Posterior vena cava (tissue), 2 donors: ENCODE measurements around the gene TMEM52B. TPM values are rescaled to one million over a fixed set of nuclear protein-coding genes. Genes with fewer than 3 reads are reported as not detected.

Source experiments
- DNase-seq: peaks from one replicate; pipeline ENCODE4 v3.0.0-alpha.2; 2020; ENCODE audit warnings: low spot score
- intact Hi-C, 2 donors: fragments of 100-400 bp; cut with DNase I; formaldehyde crosslinking; loops; one replicate each; pipeline versions ENCODE4 v1.14.1 to v1.14.2; 2022 to 2023
- long read RNA-seq, 2 donors: library from polyadenylated mRNA; unstranded; transcript quantifications; one replicate each; pipeline ENCODE4 v2.0.0, GENCODE V29; 2020 to 2021
- total RNA-seq, 2 donors: library from RNA; stranded (reverse); fragmentation: NEBNext Ultra II Directional; extraction: Animal tissue kit (Norgen Biotek cat#: 25700); gene quantifications; one replicate each; pipeline ENCODE4 v1.2.1, GENCODE V29; 2021
- donor health status: DM: yes; HTN: yes; CAD: no.
- donor health status: DM: yes; HTN: yes; CAD: no.

TMEM52B gene
- not detected for total RNA-seq
- long read RNA-seq, donor 1: 0 reads
- long read RNA-seq, donor 2: 0 reads

- intact Hi-C loops: no loop called here
- DNase-seq: no peak
Measured at GRCh38 chr12:10178821-10179220, at the start of gene TMEM52B. TMEM52B (plus strand) TSS chr12:10179032; CDS start chr12:10179575, 543 bp downstream.

- intact Hi-C loops: no loop called here
- no peak for DNase-seq
Measured at GRCh38 chr12:10130042-10130441, 48.8 kb upstream of the TMEM52B start, which contains the start of gene CLEC7A. CLEC7A (minus strand) TSS chr12:10130199; CDS start chr12:10130082, 117 bp downstream.

- intact Hi-C loops: no loop called here
- no peak for DNase-seq
Measured at GRCh38 chr12:10131111-10131690, 47.6 kb upstream of the TMEM52B start.

GRCh38 chr12:10132850-10133370 lies 45.9 kb upstream of the TMEM52B start:
- intact Hi-C loops: no loop called here
- no peak for DNase-seq

- intact Hi-C loops: no loop called here
- DNase-seq: no peak
Measured at GRCh38 chr12:10135126-10135525, 43.7 kb upstream of the TMEM52B start.

GRCh38 chr12:10136637-10137205 lies 42.1 kb upstream of the TMEM52B start:
- no peak for DNase-seq
- intact Hi-C loops: no loop called here

GRCh38 chr12:10140001-10140400 lies 38.8 kb upstream of the TMEM52B start:
- intact Hi-C loops: no loop called here
- no peak for DNase-seq

- DNase-seq: no peak
- intact Hi-C loops: no loop called here
Measured at GRCh38 chr12:10142976-10143589, 35.7 kb upstream of the TMEM52B start.

- no peak for DNase-seq
- intact Hi-C loops: no loop called here
Measured at GRCh38 chr12:10147714-10148403, 31.0 kb upstream of the TMEM52B start.

- no peak for DNase-seq
- intact Hi-C loops: no loop called here
Measured at GRCh38 chr12:10151621-10152020, 27.2 kb upstream of the TMEM52B start.

- intact Hi-C loops: no loop called here
- peak; percentile 92 for DNase-seq
Measured at GRCh38 chr12:10153271-10154144, 25.3 kb upstream of the TMEM52B start.

- intact Hi-C loops: no loop called here
Measured at GRCh38 chr12:10154145-10154496, 24.7 kb upstream of the TMEM52B start.

GRCh38 chr12:10155966-10156365 lies 22.9 kb upstream of the TMEM52B start:
- DNase-seq: no peak
- intact Hi-C loops: no loop called here

More at GRCh38 chr12:10154145-10154496, 24.7 kb upstream of the TMEM52B start:
- no peak for DNase-seq

GRCh38 chr12:10158406-10158805 lies 20.4 kb upstream of the TMEM52B start:
- intact Hi-C loops: no loop called here

GRCh38 chr12:10159280-10159679 lies 19.6 kb upstream of the TMEM52B start:
- DNase-seq: no peak
- intact Hi-C loops: no loop called here

More at GRCh38 chr12:10158406-10158805, 20.4 kb upstream of the TMEM52B start:
- DNase-seq: no peak

- intact Hi-C loops: no loop called here
- no peak for DNase-seq
Measured at GRCh38 chr12:10160617-10161385, 18.0 kb upstream of the TMEM52B start.

- no peak for DNase-seq
- intact Hi-C loops: no loop called here
Measured at GRCh38 chr12:10163084-10163483, 15.7 kb upstream of the TMEM52B start.

- no peak for DNase-seq
- intact Hi-C loops: no loop called here
Measured at GRCh38 chr12:10165421-10165820, 13.4 kb upstream of the TMEM52B start.
